Measurements from ENCODE around the gene PIWIL4. TPM values are rescaled to one million over a fixed set of nuclear protein-coding genes. Genes with fewer than 3 reads are reported as not detected.
"Not testable (repeated sequence)": the region's sequence is repeated elsewhere in the genome, so short reads cannot be mapped to it uniquely, and the experiment has no call there.

PIWIL4 gene
- total RNA-seq, 1 experiment from 2014 or later = 0.05 TPM

DNA sequence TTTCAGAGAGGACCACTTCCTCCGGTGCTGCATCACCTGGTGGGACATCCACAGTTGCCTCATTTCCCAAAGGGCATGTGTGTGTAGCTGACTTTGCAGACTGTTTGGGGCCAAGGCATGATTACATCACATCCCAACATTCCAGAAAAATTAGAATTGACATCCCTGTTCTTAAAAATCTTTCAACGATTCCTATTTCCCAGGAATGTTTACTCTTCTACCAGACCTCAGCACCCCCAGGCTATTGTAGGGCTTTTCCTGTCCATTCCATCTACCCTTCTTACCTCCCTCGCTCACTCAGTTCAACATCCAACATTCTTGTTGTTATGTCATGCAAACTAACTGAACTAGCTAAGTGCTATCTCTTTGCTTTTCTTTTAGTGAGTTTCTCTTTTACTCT, 37.3 kb downstream of the PIWIL4 start:
- no peak overlapping the region for H3K27ac ChIP-seq
- DNase-seq (ENCODE audit: low read depth in 1 of 2, low spot score in 2 of 2) = peak in 1 of 2 experiments; percentile 4
- no peaks in the 10 kb centered on the region for H3K36me3 ChIP-seq
- no peaks in the 10 kb centered on the region for H3K9me3 ChIP-seq (replicated peaks)
- H3K4me3 ChIP-seq = no peak overlapping the region
- no peaks in the 10 kb centered on the region for H3K4me1 ChIP-seq (replicated peaks)
- H3K27me3 ChIP-seq (replicated peaks) = no peaks in the 10 kb centered on the region

DNA sequence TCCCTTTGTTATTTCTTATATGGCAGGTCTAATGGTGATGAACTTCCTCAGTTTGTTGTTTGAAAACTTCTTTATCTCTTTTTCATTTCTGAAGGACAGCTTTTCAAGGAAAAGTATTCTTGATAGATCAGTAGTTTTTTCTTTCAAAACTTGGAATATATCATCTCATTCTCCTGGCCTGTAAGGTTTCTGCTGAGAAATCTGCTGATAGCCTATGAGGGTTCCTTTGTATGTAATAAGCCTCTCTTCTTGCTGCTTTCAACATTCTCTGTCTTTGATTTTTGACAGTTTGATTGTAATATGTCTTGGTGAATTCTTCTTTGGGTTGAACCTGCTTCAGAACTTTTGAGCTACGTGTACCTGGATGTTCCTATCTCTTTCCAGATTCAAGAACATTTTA, 46.0 kb downstream of the PIWIL4 start:
- H3K4me3 ChIP-seq = no peak overlapping the region
- H3K36me3 ChIP-seq = no peaks in the 10 kb centered on the region
- H3K4me1 ChIP-seq (replicated peaks) = no peaks in the 10 kb centered on the region
- H3K27ac ChIP-seq = no peak overlapping the region
- H3K9me3 ChIP-seq (replicated peaks) = no peaks in the 10 kb centered on the region
- DNase-seq (ENCODE audit: low read depth in 1 of 2, low spot score in 2 of 2) = no peak
- no peaks in the 10 kb centered on the region for H3K27me3 ChIP-seq (replicated peaks)

DNA sequence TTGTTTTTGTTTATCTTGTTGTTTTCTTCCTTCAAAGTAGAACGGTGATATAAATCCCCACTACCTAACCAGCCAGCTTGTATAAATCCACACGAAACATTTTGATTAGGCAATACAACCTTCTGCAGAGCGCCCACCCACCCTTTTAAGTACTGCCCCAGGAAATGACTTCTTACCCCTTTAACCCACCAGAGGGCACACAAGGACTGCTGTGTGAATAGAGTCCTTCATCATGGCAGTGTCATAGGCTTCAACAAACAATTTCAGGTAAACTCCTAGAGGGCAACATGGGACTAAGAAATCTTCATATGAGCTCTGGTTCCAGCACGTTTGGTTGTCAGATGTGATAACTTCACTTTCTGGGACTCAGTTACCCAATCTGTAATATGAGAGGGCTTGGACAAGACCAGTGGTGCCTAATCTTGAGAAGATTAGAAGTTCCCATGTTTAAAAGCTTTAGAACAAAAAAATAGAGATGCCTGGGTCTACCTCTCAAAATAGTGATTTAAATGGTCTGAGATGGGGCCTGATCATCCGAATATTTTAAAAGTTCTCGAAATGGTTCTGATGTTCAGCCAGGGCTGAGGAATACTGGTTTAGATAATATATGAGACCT, 56.1 kb downstream of the PIWIL4 start:
- H3K4me1 ChIP-seq (replicated peaks) = no peaks in the 10 kb centered on the region
- H3K4me3 ChIP-seq = no peak overlapping the region
- H3K9me3 ChIP-seq (replicated peaks) = no peaks in the 10 kb centered on the region
- H3K36me3 ChIP-seq = no peaks in the 10 kb centered on the region
- H3K27ac ChIP-seq = no peak overlapping the region
- peak; percentile 41 to 44 for DNase-seq (ENCODE audit: low read depth in 1 of 2, low spot score in 2 of 2)
- H3K27me3 ChIP-seq (replicated peaks) = no peaks in the 10 kb centered on the region

DNA sequence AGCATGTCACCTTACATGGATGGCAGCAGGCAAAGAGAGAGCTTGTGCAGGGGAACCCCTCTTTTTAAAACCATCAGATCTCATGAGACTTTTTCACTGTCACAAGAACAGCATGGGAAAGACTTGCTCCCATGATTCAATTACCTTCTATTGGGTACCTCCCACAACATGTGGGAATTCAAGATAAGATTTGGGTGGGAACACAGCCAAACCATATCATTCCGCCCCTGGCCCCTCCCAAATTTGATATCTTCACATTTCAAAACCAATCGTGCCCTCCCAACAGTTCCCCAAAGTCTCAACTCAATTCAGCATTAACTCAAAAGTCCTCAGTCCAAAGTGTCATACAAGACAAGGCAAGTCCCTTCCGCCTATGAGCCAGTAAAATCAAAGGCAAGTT, 58.3 kb downstream of the PIWIL4 start:
- H3K4me3 ChIP-seq; DNase-seq (ENCODE audit: low read depth in 1 of 2, low spot score in 2 of 2); H3K4me1 ChIP-seq (replicated peaks); H3K36me3 ChIP-seq; H3K9me3 ChIP-seq (replicated peaks); H3K27ac ChIP-seq; H3K27me3 ChIP-seq (replicated peaks): not testable (repeated sequence)

DNA sequence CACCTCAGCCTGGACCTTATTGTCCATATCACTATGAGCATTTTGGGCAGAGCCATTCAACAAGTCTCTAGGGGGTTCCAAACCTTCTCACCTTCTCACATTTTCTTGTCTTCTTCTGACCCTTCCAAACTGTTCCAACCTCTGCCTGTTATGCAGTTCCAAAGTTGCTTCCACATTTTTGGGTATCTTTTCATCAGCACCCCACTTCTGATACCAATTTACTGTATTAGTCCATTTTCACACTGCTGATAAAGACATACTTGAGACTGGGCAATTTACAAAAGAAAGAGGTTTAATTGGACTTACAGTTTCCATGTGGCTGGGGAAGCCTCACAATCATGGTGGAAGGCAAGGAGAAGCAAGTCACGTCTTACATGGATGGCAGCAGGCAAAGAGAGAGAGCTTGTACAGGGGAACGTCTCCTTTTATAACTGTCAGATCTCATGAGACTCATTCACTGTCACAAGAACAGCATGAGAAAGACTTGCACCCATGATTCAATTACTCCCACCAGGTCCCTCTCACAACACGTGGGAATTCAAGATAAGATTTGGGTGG, 59.9 kb downstream of the PIWIL4 start:
- H3K36me3 ChIP-seq; H3K27me3 ChIP-seq (replicated peaks); H3K9me3 ChIP-seq (replicated peaks); H3K4me1 ChIP-seq (replicated peaks); DNase-seq (ENCODE audit: low read depth in 1 of 2, low spot score in 2 of 2); H3K27ac ChIP-seq; H3K4me3 ChIP-seq: not testable (repeated sequence)

DNA sequence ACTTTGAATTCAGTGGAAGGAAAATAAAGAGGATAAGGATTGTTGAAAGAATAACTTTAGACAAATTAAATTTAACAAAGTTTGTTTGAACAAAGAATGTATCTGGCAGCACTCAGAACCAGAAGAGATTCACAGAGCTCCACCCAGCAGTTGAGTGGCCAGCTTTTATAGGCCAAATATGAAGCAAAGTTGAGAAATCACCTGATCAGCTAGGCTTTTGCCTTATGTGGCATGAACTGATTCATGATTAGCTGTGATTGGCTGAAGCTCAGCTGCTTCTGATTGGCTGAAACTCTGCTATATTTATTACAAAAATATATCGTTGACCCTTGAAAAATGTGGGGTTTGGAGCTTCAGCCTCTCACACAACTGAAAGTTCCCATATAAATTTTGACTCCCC, 62.6 kb downstream of the PIWIL4 start:
- Histone ChIP-seq H3K9me3 (replicated peaks) (no peaks in the 10 kb centered on the region), H3K27me3 (replicated peaks) (no peaks in the 10 kb centered on the region), H3K4me1 (replicated peaks) (no peaks in the 10 kb centered on the region), H3K4me3 (no peak overlapping the region), H3K36me3 (no peaks in the 10 kb centered on the region), H3K27ac (no peak overlapping the region)
- DNase-seq (ENCODE audit: low read depth in 1 of 2, low spot score in 2 of 2) = no peak

DNA sequence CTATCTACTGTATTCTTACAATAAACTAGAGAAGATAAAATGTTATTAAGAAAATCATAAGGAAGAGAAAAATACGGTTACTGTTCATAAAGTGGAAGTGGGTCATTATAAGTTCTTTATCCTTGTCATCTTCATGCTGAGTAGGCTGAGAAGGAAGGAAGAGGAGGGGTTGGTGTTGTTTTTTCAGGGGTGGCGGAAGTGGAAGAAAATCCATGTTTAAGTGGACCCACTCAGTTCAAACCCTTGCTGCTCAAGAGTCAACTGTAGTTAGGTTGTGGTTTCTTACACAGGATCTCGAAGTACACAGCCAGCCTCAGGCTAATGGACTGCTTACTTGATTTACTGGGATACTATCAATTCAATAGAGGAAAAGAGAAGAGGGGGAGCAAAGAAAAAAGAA, 63.1 kb downstream of the PIWIL4 start:
- Histone ChIP-seq H3K27ac (no peak overlapping the region), H3K36me3 (no peaks in the 10 kb centered on the region), H3K9me3 (replicated peaks) (no peaks in the 10 kb centered on the region), H3K27me3 (replicated peaks) (no peaks in the 10 kb centered on the region), H3K4me3 (no peak overlapping the region), H3K4me1 (replicated peaks) (no peaks in the 10 kb centered on the region)
- no peak for DNase-seq (ENCODE audit: low read depth in 1 of 2, low spot score in 2 of 2)

DNA sequence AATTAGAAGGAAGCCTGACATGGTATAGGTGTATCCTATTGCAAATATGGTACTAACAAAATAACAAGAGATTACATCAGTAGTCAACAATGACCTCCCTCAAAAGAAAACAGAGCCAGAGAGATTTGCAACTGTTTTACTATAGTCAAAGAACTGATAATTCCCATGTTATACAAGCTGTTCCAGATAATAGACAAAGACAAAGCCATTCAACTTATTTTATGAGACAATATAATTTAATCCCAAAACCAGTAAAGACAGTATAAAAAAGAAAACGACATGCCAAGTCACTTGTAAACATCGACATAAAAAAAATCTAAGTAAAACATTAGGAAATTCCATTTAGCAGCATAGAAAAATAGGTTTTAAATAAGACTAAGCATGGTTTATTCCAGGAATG, 65.2 kb downstream of the PIWIL4 start:
- no peak for DNase-seq (ENCODE audit: low read depth in 1 of 2, low spot score in 2 of 2)
- no peaks in the 10 kb centered on the region for H3K27me3 ChIP-seq (replicated peaks)
- no peaks in the 10 kb centered on the region for H3K9me3 ChIP-seq (replicated peaks)
- no peak overlapping the region for H3K27ac ChIP-seq
- H3K36me3 ChIP-seq = no peaks in the 10 kb centered on the region
- no peaks in the 10 kb centered on the region for H3K4me1 ChIP-seq (replicated peaks)
- H3K4me3 ChIP-seq = no peak overlapping the region

DNA sequence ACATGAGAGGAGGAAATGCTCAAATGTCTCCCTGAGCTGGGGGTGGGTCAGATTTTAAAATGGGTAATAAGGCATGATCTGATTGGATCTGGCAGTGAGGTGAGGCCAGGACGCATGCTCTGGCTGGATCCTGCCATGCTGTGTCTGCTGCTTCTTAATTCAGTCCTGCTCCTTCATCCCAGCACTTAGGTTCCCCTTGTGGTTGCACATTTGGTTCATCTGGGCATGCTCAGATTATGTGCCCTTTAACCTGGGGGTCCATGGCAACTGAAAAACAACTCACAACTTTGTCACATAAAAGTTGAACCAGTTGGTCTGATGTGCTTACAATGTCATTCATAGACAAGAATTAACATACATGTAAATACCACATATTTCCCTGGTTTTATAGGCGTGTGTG, 67.9 kb downstream of the PIWIL4 start:
- Histone ChIP-seq H3K9me3 (replicated peaks) (no peaks in the 10 kb centered on the region), H3K4me3 (no peak overlapping the region), H3K27me3 (replicated peaks) (no peaks in the 10 kb centered on the region), H3K36me3 (no peaks in the 10 kb centered on the region), H3K27ac (no peak overlapping the region), H3K4me1 (replicated peaks) (no peaks in the 10 kb centered on the region)
- DNase-seq (ENCODE audit: low read depth in 1 of 2, low spot score in 2 of 2) = no peak

DNA sequence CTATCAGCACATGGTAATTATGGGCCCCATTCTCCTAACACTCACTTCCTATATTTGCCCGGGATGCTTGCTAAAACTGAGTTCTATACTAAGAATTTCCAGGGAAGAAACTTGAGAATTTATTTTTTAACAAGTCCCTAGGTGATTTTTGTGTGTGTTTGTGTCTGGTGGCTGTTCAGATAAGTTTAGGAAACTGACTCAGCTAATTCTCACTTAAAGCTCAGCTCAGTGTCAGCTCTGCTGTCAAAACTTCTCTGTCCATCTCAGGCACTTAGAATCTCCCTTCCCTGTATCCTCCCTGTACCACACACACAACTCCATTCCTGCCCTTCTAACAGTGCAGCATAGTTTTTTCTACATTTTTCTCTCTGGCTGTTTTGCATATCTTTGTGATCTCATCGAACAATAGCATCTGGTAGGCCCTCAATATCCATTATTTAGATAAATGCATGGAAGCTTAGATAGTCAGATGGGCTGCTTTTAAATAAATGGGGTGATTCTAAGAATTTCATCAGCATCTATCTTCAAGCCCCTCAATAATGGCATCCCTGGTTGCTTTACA, 69.3 kb downstream of the PIWIL4 start:
- no peak overlapping the region for H3K27ac ChIP-seq
- H3K36me3 ChIP-seq = no peaks in the 10 kb centered on the region
- no peaks in the 10 kb centered on the region for H3K27me3 ChIP-seq (replicated peaks)
- no peak overlapping the region for H3K4me3 ChIP-seq
- no peaks in the 10 kb centered on the region for H3K9me3 ChIP-seq (replicated peaks)
- no peaks in the 10 kb centered on the region for H3K4me1 ChIP-seq (replicated peaks)
- no peak for DNase-seq (ENCODE audit: low read depth in 1 of 2, low spot score in 2 of 2)

DNA sequence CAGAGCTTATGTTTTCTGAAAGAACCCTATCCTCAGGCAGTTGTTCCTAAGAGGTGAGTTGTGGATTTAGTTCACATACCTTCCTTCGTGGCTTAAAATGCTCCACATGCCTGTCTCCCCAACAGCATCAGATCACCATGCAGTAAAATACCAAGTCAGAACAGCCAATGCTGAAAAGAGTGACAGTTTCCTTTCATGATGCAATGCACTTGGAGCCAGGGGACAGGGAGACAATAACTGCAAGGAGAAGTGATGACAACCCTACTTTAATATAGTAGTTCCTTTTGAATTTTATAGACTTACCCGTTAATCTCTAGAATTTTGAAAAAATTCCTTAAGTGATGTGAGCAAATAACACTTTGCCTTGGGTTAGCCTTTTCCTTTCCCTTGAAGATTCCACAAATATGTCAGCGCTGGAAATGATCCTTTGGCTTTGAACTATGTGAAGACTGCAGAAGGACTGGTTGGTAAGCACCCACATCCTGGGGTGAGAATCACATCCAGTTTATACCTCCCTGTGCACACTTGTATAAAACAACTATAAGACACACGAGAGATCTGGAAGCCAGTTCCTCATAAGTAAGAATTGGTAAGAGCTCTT, 71.2 kb downstream of the PIWIL4 start:
- no peaks in the 10 kb centered on the region for H3K4me1 ChIP-seq (replicated peaks)
- no peak for DNase-seq (ENCODE audit: low read depth in 1 of 2, low spot score in 2 of 2)
- H3K9me3 ChIP-seq (replicated peaks) = no peaks in the 10 kb centered on the region
- H3K27me3 ChIP-seq (replicated peaks) = no peaks in the 10 kb centered on the region
- no peak overlapping the region for H3K4me3 ChIP-seq
- no peaks in the 10 kb centered on the region for H3K36me3 ChIP-seq
- H3K27ac ChIP-seq = no peak overlapping the region

DNA sequence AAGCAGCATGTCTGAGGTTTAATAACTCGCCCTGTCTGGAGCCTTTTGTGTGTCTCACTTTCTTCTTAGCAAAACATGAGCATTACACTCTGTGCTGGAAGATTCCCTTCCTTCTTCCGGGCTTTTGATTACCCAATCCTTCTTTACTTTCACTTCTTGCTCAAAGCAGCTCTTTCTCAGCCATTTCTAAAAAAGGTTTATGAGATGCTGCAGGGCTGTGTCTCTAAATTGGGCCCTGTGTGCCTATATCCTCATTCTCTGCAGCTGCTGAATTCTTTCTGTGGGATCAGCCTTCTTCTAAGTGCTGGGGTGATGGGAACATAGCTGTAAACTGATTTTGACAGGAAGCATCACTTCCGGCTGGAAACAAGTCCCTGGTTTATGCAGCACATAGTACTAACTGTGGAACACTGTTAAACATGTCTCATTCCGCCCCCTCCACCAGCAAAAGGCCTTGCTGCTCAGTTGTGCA, 71.8 kb downstream of the PIWIL4 start:
- no peak overlapping the region for H3K27ac ChIP-seq
- H3K9me3 ChIP-seq (replicated peaks) = no peaks in the 10 kb centered on the region
- no peaks in the 10 kb centered on the region for H3K4me1 ChIP-seq (replicated peaks)
- H3K36me3 ChIP-seq = no peaks in the 10 kb centered on the region
- no peak overlapping the region for H3K4me3 ChIP-seq
- peak in 1 of 2 experiments; percentile 4 for DNase-seq (ENCODE audit: low read depth in 1 of 2, low spot score in 2 of 2)
- H3K27me3 ChIP-seq (replicated peaks) = no peaks in the 10 kb centered on the region

DNA sequence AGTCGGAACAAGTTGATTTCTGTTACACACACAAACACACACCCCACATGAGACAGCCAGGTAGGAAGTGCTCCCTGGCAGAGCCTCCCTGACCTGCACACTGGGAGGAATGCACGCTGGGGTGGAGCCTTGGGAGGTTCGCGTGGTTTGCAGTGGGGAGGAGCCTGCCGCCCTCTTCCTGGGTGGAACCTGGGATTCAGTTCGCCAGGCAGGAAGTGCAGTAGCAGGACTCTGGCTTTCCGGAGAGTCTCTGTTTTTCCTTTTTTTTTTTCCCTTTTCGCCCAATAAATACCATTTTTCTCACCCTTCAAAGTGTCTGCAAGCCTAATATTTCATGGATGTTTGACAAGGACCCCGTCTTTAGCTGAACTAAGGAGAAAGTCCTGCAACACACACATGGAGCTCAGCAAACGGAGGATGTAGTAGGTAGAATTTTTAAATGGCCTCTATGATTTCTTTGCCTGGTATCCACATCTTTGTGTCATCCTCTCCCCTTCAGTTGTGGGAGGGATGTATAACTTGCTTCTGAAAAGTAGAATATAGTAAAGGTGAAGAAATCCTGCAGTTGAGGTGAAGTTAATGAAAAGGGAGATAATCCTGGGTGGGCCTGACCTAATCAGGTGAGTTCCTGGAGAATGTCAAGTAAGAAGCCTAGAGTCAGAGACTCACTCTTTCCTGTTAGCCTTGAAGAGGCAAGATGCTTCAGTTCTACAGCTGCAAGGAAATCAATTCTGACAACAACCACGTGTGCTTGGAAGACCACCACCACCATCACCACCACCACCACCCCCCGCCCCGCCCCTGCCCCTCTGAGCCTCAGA, 72.9 kb downstream of the PIWIL4 start:
- no peak for DNase-seq (ENCODE audit: low read depth in 1 of 2, low spot score in 2 of 2)
- H3K9me3 ChIP-seq (replicated peaks) = no peaks in the 10 kb centered on the region
- H3K27me3 ChIP-seq (replicated peaks) = no peaks in the 10 kb centered on the region
- H3K36me3 ChIP-seq = no peaks in the 10 kb centered on the region
- no peak overlapping the region for H3K4me3 ChIP-seq
- no peaks in the 10 kb centered on the region for H3K4me1 ChIP-seq (replicated peaks)
- H3K27ac ChIP-seq = no peak overlapping the region
